WI38 (cell line): ENCODE data around the gene ABCC3.
"Not testable (repeated sequence)": the region's sequence is repeated elsewhere in the genome, so short reads cannot be mapped to it uniquely, and the experiment has no call there.

ENCODE experiments used
- H3K4me3 ChIP-seq: 2 replicates; pipeline ENCODE4 v1.5.1; 2011; ENCODE audit warnings: low read depth, mild to moderate bottlenecking, control low read depth, low read length
- TF ChIP-seq, protein P1 (sequence below): IDR thresholded peaks from 2 replicates; pipeline ENCODE4 v1.5.1; 2012; ENCODE audit warnings: low read depth, mild to moderate bottlenecking, control low read depth, low read length

ABCC3 gene

DNA sequence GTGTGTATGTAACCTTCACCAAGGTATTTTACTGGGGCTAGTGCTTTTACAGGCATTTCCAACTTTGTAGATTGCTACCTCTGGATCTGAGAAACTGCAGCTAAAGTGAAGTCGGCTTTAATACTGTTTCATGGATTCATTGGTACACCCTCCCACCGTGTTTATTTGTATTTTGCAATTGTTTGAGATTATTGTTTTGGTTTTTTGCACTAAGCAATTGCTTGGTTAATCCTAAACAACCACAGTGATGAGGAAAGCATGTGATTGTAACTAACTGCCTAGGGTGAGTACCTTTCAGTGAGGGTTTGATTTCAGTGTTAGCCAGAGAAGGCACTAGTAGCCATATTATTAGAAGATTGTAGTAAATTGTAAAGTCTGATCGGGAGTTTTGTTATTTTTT lies 88.1 kb downstream of the ABCC3 start:
- TF ChIP-seq, protein P1, sequence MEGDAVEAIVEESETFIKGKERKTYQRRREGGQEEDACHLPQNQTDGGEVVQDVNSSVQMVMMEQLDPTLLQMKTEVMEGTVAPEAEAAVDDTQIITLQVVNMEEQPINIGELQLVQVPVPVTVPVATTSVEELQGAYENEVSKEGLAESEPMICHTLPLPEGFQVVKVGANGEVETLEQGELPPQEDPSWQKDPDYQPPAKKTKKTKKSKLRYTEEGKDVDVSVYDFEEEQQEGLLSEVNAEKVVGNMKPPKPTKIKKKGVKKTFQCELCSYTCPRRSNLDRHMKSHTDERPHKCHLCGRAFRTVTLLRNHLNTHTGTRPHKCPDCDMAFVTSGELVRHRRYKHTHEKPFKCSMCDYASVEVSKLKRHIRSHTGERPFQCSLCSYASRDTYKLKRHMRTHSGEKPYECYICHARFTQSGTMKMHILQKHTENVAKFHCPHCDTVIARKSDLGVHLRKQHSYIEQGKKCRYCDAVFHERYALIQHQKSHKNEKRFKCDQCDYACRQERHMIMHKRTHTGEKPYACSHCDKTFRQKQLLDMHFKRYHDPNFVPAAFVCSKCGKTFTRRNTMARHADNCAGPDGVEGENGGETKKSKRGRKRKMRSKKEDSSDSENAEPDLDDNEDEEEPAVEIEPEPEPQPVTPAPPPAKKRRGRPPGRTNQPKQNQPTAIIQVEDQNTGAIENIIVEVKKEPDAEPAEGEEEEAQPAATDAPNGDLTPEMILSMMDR, result no peak
- no peak overlapping the region for H3K4me3 ChIP-seq

DNA sequence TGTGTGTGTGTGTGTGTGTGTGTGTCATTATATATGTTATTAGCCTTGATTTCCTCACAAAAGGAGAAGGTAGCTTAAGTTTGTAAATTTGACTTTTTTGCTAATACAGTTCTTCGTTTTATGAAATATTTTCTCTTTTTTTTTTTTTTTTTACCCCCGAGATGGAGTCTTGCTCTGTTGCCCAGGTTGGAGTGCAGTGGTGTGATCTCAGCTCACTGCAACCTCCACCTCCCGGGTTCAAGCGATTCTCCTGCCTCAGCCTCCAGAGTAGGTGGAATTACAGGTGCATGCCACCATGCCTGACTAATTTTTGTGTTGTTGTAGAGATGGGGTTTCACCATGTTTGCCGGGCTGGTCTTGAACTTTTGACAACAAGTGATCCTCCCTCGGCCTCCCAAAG lies 89.9 kb downstream of the ABCC3 start:
- H3K4me3 ChIP-seq, result not testable (repeated sequence)

DNA sequence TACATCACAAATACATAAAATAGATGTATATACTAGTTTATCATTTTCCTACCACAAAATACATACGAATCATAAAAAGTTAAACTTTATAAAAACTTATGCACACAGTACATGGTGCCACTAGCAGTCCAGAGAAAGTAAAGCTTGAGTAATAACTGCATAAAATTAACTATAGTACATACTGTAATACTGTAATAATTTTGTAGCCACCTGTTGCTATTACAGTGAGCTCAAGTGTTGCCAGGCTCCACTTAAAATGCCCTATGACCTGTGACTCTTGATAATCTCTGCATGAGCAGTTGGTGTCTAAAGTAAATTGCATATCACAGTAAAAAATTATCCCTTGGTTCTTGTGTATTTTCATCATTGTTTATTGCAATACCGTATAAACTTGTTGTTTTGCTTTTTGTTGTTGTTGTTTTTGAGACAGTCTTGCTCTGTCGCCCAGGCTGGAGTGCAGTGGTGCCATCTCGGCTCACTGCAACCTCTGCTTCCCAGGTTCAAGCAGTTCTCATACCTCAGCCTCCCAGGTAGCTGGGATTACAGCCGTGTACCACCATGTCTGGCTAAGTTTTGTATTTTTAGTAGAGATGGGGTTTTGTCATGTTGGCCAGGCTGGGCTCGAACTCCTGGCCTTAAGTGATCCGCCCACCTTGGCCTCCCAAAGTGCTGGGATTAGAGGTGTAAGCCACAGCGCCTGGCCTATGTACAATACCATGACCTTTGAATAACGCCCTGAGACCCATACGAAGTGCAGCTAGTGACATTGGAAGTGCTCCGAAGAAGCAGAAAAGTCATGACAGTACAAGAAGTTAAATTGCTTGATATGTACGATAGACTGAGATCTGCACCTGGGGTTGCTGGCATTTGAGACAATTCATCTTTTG lies 91.3 kb downstream of the ABCC3 start:
- H3K4me3 ChIP-seq, result no peak overlapping the region
- TF ChIP-seq, protein P1, result no peak

DNA sequence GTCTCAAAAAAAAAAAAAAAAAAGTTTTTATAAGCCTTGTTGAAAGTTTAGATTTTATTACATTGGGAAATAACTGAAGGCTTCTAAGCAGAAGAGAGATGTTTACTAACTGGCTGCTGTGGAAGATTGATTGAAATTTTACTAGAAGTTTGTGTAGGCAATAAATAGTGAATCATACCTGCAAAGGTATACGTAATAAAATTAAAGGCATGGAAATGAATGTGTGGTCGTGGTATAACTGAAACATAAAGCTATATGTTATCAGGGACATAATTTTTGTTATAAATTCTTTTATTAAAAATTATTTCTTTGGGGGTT lies 93.4 kb downstream of the ABCC3 start:
- H3K4me3 ChIP-seq, result no peak overlapping the region
- TF ChIP-seq, protein P1, result no peak

DNA sequence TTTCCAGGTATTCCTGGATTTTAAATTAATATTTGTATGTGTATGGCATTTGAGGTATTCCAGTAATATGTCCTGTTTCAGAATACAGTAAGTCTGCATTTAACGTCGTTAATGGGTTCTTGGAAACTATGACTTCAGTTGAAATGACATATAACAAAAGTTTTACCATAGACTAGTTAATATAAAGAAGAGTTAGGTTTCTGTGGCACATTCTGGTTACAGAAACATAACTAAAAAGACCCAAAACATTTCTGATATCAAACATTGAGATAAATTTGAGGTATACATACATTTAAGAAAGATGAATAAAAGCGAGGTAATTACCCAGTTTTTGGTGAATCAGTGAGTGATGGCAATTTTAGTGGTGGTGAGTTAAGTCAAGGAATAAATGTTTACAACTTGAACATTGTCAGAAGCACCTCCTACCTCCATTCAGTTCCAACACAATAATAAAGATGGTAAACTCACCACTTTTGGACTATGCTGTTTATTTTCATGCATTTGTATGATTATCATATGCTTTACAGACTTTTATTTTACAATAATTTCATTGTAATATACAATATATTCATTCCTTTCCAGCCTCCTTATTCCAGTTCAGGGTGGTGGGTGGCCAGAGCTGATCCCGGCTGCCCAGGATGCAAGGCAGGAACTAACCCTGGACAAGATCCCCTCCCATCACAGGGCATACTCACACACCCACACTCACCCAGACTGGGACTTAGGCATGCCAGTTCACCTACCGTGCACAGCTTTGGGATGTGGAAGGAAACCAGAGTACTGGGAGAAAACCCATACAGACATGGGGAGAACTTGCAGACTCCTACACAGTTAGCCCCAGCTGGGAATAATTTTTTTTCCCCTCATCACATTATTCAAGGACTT lies 94.4 kb downstream of the ABCC3 start:
- TF ChIP-seq, protein P1, result no peak
- no peak overlapping the region for H3K4me3 ChIP-seq

DNA sequence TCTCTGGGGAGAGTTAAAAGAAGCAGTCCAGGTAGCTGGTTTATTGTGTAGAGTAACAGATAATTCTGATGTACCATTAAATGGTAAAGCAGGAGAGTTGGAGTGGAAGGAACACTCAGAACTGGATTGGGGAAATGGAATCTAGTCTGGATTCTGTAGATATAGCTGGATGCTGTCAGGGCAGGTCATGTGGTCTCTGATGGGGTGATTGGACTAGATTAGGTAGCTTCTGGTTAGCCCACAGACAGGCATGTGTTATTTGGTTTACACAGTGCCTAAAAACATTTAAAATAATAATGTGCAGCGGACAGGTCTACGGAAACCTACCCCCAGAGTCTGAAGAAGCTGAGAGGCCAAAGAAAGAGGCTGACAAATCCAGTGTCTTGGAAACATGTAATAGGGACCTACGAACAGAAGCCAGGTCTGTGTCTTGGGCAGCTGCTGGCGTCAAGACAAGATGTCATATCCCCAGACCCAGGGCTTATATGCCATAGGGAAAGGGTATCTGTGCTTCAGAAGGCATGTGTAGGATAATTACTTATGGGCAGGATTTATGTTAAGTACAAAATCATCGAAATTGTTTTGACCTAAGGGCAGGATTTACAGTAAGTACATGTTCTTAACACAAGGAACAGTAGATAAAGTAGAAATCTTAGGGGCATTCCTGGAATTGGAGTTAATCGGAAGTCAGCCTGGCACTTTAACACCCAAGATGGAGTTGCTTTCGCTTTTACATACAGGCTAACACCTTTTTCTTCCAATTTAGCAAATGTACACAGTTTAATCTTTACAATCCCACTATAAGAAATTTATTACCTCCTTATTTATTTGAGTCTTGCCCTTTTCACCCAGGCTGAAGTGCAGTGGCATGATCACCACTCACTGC lies 97.1 kb downstream of the ABCC3 start:
- no peak overlapping the region for H3K4me3 ChIP-seq
- TF ChIP-seq, protein P1, result no peak

DNA sequence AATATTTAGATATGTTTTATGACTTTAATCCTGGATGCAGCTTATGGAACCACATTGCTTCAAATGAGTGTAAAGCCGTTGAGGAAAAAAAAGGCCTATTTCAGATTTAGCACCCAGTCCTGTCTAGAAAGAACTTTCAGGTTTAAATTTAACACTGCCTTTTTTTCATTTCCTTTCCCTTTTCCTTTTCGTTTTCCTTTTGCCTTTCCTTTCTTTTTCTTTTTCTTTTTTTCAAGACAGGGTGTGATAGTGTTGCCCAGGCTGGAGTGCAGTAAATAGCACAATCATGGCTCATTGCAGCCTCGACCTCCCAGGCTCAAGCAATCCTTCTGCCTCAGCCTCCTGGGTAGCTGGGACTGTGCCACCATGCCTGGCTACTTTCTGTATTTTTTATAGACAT lies 100.6 kb downstream of the ABCC3 start:
- H3K4me3 ChIP-seq, result no peak overlapping the region
- TF ChIP-seq, protein P1, result no peak
